Measurements from ENCODE around the gene UBXN6.

DNA sequence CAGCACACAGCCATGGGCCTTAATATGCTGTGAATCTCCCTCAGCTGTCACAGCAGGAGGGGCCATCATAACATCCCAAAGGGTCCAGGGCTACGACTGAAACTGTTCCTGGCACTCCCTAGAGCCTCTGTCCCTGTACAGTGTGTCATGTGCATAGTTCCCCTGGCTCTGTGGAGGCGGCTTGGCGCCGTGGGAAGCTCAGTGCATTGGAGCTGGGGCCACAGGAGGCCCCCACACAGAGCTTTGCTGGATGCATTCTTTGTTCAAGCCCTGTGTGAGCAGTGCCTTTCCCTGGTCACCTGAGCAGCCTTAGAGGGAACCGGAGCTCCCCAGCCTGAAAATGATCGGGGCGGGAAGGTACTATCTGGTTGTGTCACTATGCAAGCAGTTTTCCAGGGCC, 21.4 kb downstream of the UBXN6 start:
- TF ChIP-seq CTCF (IDR thresholded peaks at IDR 0.05): no peak
- TF ChIP-seq POLR2A (IDR thresholded peaks at IDR 0.05): no peak
